ENCODE results near the gene NOTUM.
A peak's percentile ranks its signal among the peaks of the same experiment; 100 is the strongest.

Gene NOTUM

GRCh38 chr17:81976332-81977210 lies 15.6 kb upstream of the NOTUM start:
- no peak for DNase-seq

GRCh38 chr17:81973432-81973831 lies 12.4 kb upstream of the NOTUM start:
- DNase-seq, result no peak

GRCh38 chr17:81968850-81969812 lies 8.1 kb upstream of the NOTUM start:
- DNase-seq, result no peak

GRCh38 chr17:81968396-81968745 lies 7.4 kb upstream of the NOTUM start:
- DNase-seq, result no peak

GRCh38 chr17:81967533-81968395 lies 6.8 kb upstream of the NOTUM start:
- peak; percentile 83 for DNase-seq

GRCh38 chr17:81967244-81967532 lies 6.2 kb upstream of the NOTUM start:
- DNase-seq, result no peak

GRCh38 chr17:81966343-81967243 lies 5.6 kb upstream of the NOTUM start:
- DNase-seq, result no peak

GRCh38 chr17:81964081-81964849 lies 3.3 kb upstream of the NOTUM start:
- DNase-seq, result no peak

- DNase-seq, result no peak
These were observed 1.8 kb upstream of the NOTUM start for GRCh38 chr17:81962499-81963441.

- no peak for DNase-seq
These were observed 823 bp upstream of the NOTUM start for GRCh38 chr17:81961521-81962498.

GRCh38 chr17:81960130-81960958 lies 643 bp downstream of the NOTUM start:
- DNase-seq, result no peak

GRCh38 chr17:81959362-81960129 lies 1.4 kb downstream of the NOTUM start:
- peak; percentile 77 for DNase-seq

GRCh38 chr17:81958633-81959342 lies 2.2 kb downstream of the NOTUM start:
- no peak for DNase-seq

- no peak for DNase-seq
These were observed 3.1 kb downstream of the NOTUM start for GRCh38 chr17:81957691-81958432.

Data from CD4-positive, alpha-beta T cell treated with Interferon gamma for 1 hour (primary cell).